ENCODE measurements around the gene ANKS1A. TPM values are rescaled to one million over a fixed set of nuclear protein-coding genes. Genes with fewer than 3 reads are reported as not detected.

The ANKS1A gene
- total RNA-seq, 4 donors from 2014 or later: 5.3 to 8.6 (median 7.0) TPM

Other genes with a start within 250 kb of the ANKS1A start
- 100 to 1,000 TPM; 136 to 252 (median 169) TPM for gene ILRUN, start 192.5 kb upstream of the ANKS1A start, total RNA-seq
- gene SNRPC, start 131.8 kb upstream of the ANKS1A start, total RNA-seq: 100 to 1,000 TPM in 2 of 4 donors, 10 to 100 TPM in 2; 82.6 to 139 (median 103) TPM
- gene BLTP3A, start 97.2 kb upstream of the ANKS1A start, total RNA-seq: 10 to 100 TPM; 19.9 to 36.0 (median 23.2) TPM
- gene TAF11, start 1.2 kb upstream of the ANKS1A start, total RNA-seq: 10 to 100 TPM; 23.2 to 32.6 (median 24.0) TPM